Stimulated activated CD4-positive, alpha-beta T cell treated with anti-CD3 and anti-CD28 coated beads, Interleukin-15, amount 100 ng/mL, for 1 hour (primary cell): Measurements from ENCODE around the gene SH3TC2.
"Not testable (repeated sequence)": the region's sequence is repeated elsewhere in the genome, so short reads cannot be mapped to it uniquely, and the experiment has no call there.

Source experiments
- DNase-seq, 2 donors: peaks; one replicate each; pipeline ENCODE4 v3.0.0-alpha.2; 2020; ENCODE audit warnings: low read depth in 1 of 2, low spot score in 1 of 2

Gene SH3TC2

GRCh38 chr5:149063017-149063687, at the start of gene SH3TC2:
TSS of gene SH3TC2 (minus strand) at chr5:149063062. CDS start at chr5:149063022, 40 bp downstream.
- no peak for DNase-seq

DNA sequence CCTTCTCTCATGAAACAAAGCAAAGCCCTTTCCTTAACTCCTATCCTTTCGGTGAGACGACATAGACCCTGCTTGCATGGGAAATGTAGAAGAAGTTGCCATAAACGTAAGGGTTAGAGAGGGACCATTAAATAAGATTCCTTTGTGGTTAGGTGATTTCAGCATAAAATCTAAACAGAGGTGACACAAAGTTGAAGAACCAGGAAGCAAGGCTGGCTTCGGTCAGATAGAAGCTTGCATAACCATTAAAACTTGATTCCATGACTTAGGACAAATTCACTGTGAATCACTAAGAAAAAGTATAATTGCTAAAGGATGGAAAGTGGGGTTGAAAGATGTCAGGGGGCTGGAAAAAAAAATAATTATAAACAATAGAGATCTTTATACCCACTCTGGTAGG, 47.5 kb upstream of the SH3TC2 start:
- DNase-seq, result no peak

GRCh38 chr5:149108651-149109280, 45.9 kb upstream of the SH3TC2 start:
- no peak for DNase-seq

DNA sequence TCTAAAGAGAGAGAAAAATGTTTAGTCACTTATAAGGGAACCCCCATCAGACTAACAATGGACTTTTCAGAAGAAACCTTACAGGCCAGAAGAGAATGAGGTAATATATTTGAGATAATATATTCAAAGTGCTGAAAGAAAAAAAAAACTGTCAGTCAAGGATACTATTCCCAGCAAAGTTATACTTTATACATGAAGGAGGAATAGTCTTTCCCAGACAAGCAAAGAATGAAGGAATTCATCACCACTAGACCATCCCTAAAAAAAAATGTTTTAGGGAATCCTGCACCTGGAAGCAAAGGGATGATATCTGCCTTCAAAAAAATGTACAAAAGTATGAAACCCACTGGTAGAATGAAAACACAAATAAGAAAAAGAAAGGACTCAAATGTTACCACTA, 37.5 kb upstream of the SH3TC2 start:
- DNase-seq, result no peak

GRCh38 chr5:149099920-149100319, 37.1 kb upstream of the SH3TC2 start:
- DNase-seq, result no peak

- no peak for DNase-seq
These were observed 32.1 kb upstream of the SH3TC2 start for GRCh38 chr5:149094996-149095395.

DNA sequence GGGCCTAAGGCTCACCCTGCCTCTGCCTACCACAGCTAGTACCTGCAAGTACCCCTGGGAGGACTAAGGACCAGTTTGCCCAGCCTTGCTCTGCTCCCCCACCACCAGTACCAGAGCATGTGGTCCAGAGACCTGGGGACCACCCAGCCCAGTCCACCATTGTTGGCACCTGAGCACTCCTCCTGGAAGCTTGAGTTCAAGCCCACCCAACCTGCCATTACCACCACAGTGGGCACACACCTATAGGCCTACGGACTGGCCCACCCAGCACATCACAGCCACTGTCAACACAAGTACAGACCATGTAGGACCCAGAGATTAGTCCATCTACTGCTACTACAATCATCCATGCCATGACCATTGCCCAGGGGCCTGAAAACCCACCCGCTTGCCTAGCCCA, 30.8 kb upstream of the SH3TC2 start:
- no peak for DNase-seq

GRCh38 chr5:149089796-149090195, 26.9 kb upstream of the SH3TC2 start:
- DNase-seq, result no peak

GRCh38 chr5:149088686-149089085, 25.8 kb upstream of the SH3TC2 start:
- DNase-seq, result no peak

- no peak for DNase-seq
These were observed 21.0 kb upstream of the SH3TC2 start for GRCh38 chr5:149083846-149084245.

DNA sequence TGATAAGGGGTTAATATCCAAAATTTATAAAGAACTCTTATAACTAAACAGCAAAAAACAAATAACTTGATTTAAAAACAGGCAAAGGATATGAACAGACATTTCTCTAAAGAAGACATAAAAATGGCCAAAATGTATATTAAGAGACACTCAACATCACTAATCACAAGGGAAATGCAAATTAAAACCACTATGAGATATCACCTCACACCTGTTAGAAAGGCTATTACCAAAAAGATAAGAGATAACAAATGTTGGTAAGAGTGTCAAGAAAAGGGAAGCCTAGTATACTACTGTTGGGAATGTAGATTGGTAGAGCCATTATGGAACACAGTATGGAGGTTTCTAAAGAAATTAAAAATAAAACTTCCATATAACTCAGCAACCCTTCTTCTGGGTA, 19.4 kb upstream of the SH3TC2 start:
- no peak for DNase-seq

DNA sequence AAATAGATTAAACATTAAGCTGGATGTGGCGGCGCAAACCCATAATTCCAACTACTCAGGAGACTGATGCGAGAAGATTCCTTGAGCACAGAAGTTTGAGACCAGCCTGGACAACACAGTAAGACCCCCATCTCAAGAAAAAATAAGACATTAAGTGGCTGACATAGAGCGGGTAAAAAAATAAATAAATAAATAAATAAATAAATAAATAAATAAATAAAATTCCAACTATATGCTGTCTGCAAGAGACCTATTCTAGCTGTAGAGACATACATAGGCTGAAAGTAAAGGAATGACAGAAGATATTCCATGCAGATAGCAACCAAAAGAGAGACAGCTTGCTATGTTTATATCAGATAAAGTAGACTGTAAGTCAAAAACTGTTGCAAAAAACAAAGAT, 17.4 kb upstream of the SH3TC2 start:
- DNase-seq, result no peak

GRCh38 chr5:149079883-149080282, 17.0 kb upstream of the SH3TC2 start:
- no peak for DNase-seq

DNA sequence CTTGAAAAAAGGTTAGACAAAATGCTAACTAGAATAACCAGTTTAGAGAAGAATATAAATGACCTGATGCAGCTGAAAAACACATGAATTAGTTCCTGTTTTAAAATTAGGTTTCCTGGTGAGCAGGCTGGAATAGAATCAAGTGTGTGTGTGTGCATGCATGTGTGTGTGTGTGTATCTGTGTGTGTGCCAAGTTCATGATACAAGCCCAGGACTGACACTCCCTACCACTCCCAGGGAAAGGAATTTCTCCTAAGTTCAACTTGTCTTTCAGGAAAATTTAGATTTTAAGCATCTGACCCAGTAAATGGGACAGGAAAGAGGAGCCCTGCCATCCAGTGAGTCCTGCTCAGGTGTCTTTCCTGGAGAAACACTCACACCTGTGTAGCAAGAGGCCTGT, 11.2 kb upstream of the SH3TC2 start:
- not testable (repeated sequence) for DNase-seq

GRCh38 chr5:149073213-149073612, 10.4 kb upstream of the SH3TC2 start:
- DNase-seq, result no peak

DNA sequence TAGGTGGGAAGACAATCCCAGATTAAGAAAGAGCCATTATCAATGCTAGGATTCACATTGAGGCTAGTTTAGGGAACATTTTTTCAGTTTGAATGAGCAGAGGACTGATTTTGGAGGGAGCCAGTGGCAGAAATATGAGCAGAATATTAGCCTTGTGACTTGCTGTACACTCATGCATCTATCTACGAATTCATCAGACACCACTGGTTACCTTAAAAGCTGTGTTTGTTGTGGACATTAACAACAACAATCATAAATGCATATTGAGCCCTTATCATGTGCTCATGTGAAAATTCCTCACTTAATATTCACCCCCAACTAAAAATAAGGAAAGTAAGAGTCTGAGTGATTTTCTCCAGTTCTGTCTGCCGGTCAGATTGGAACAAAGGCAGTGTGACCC, 9.9 kb upstream of the SH3TC2 start:
- no peak for DNase-seq

DNA sequence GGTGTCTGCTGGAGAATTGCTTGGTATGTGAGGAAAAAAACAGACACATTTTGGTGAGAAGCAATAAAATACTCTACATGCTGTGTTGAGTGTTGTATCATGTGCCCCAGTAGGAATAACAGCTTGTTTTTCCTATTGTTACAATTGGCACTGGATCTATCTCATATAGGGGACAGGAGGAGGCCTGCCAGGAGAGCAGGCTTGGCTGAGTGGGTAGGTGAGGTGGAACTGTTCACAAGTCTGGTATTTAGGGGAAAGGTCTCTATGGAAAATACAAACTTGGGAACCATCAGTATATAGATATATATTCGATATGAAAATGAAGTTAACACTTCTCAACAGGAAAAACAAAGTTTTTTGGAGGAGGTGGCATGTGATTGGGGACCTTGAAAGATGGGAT, 9.5 kb upstream of the SH3TC2 start:
- DNase-seq, result no peak

DNA sequence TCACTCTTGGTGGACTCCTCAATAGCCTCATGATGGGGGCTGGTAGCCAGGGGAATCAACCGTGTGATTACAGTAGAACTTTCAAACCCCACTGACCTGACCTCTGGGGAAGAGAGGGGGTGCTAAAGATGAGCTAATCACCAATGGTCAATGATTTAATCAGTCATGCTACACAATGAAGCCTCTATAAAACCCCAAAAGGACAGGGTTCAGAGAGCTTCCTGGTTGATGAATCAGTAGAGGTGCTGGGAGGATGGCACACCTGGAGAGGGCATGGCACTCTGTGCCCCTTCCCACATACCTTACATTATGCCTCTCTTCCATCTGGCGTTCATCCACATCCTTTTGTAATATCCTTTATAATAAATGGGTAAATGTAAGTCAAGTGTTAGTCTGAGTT, 8.9 kb upstream of the SH3TC2 start:
- DNase-seq, result no peak

DNA sequence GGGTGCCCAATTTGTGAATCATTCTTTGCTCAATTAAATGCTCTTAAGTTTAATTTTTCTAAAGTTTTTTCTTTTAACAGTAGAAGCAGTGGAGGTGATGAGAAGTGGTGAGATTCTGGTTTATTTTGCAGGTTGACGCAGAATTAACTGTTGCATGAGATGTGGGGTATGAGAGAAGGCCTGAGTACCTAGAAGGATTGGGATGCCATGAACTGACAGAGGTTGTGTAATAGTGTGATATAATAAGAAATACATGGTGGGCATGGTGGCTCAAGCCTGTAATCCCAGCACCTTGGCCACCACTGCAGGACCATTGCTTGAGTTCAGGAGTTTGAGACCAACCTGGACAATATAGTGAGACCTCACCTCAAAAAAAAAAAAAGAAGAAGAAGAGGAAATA, 8.4 kb upstream of the SH3TC2 start:
- DNase-seq, result no peak

DNA sequence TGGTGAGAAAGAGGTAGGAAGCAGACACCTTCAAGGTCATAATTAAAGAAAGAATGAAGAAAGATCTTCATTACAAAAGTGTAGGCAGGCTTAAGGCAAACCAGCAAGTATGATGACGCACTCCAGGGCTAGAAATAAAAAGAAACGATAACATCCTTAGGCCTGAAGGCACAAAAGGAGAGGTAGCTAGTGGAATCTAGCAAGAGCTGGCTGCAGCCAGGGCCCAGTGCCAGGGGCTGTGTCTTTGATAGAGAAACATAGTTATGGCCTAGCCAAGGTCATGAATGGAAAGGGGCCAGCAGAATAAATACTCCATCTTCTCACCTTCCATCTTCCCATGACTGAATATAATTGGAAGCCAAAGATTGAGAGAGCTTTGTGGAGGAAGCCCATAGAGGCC, 6.8 kb upstream of the SH3TC2 start:
- no peak for DNase-seq

GRCh38 chr5:149063896-149064478, 1.1 kb upstream of the SH3TC2 start:
- DNase-seq, result no peak

- no peak for DNase-seq
These were observed 368 bp downstream of the SH3TC2 start for GRCh38 chr5:149062371-149063016.
